Panc1 (cell line): ENCODE data around the gene LARP1.

ENCODE experiments used
- CTCF ChIP-seq: fragments of 450-650 bp; IDR thresholded peaks from 2 replicates; pipeline ENCODE4 v1.5.1; 2017; ENCODE audit warnings: mild to moderate bottlenecking
- REST ChIP-seq, 2 experiments: IDR thresholded peaks; 2 replicates each; pipeline ENCODE4 v1.6.1; 2011 to 2012; ENCODE audit warnings: low read depth in 2 of 2, control low read depth in 1 of 2, low read length in 1 of 2, mild to moderate bottlenecking in 1 of 2, moderate library complexity in 1 of 2; ENCODE audit not compliant: insufficient read depth in 1 of 2
- SIN3A ChIP-seq: IDR thresholded peaks from 2 replicates; pipeline ENCODE4 v1.6.1; 2012; ENCODE audit warnings: low read depth, mild to moderate bottlenecking, low read length, moderate library complexity, borderline replicate concordance; ENCODE audit not compliant: insufficient read depth

- TF ChIP-seq REST (IDR thresholded peaks at IDR 0.05; ENCODE audit: insufficient read depth in 1 of 2, low read depth in 2 of 2, low read length in 1 of 2) = no peak
- no peak for TF ChIP-seq CTCF
- no peak for TF ChIP-seq SIN3A
Measured at GRCh38 chr5:154820383-154820782, 65.2 kb downstream of the LARP1 start.
